HepG2 (cell line): Measurements from ENCODE around the gene SRR. TPM values are rescaled to one million over a fixed set of nuclear protein-coding genes. Genes with fewer than 3 reads are reported as not detected.

Source experiments
- ETV5 ChIP-seq: IDR thresholded peaks from 2 replicates; pipeline ENCODE4 v1.6.1; 2018; ENCODE audit warnings: missing biosample characterization, missing genetic modification reagents, inconsistent platforms, borderline replicate concordance
- FLYWCH1 ChIP-seq: sonication (generic); formaldehyde crosslinking; IDR thresholded peaks from 2 replicates; pipeline ENCODE4 v1.8.1; 2023; ENCODE audit warnings: mild to moderate bottlenecking, missing genetic modification reagents
- FOXK1 ChIP-seq: sonication (generic); formaldehyde crosslinking; IDR thresholded peaks from 2 replicates; pipeline ENCODE4 v1.4.0; 2020; ENCODE audit warnings: low read depth, missing genetic modification reagents, borderline replicate concordance
- GATA4 ChIP-seq: sonication (generic); IDR thresholded peaks from 2 replicates; pipeline ENCODE4 v1.6.1; 2016; ENCODE audit warnings: antibody characterized with exemption, low read depth, borderline replicate concordance
- GPN1 ChIP-seq: sonication (generic); formaldehyde crosslinking; IDR thresholded peaks from 2 replicates; pipeline ENCODE4 v1.5.1; 2020; ENCODE audit warnings: missing genetic modification reagents, borderline replicate concordance
- HDAC2 ChIP-seq: sonication (generic); formaldehyde crosslinking; IDR thresholded peaks from 2 replicates; pipeline ENCODE4 v1.4.0; 2020; ENCODE audit warnings: missing genetic modification reagents
- IKZF5 ChIP-seq: IDR thresholded peaks from 2 replicates; pipeline ENCODE4 v1.6.1; 2018; ENCODE audit warnings: missing genetic modification reagents, mild to moderate bottlenecking, missing compliant biosample characterization
- KDM6A ChIP-seq: IDR thresholded peaks from 2 replicates; pipeline ENCODE4 v1.6.1; 2016; ENCODE audit warnings: low read depth
- KLF11 ChIP-seq: IDR thresholded peaks from 2 replicates; pipeline ENCODE4 v1.6.1; 2016; ENCODE audit warnings: missing compliant biosample characterization
- KLF6 ChIP-seq: IDR thresholded peaks from 2 replicates; pipeline ENCODE4 v1.8.0; 2016; ENCODE audit warnings: missing biosample characterization, missing genetic modification reagents
- MIER2 ChIP-seq: IDR thresholded peaks from 2 replicates; pipeline ENCODE4 v1.6.1; 2016; ENCODE audit warnings: missing biosample characterization, missing genetic modification reagents
- MXD4 ChIP-seq: IDR thresholded peaks from 2 replicates; pipeline ENCODE4 v1.6.1; 2016; ENCODE audit warnings: mild to moderate bottlenecking, missing biosample characterization, missing genetic modification reagents
- SRSF1 ChIP-seq: fragments of 200-400 bp; formaldehyde crosslinking; optimal IDR thresholded peaks from 2 replicates; pipeline ENCODE3; 2017; ENCODE audit warnings: mild to moderate bottlenecking, low read depth, low read length, moderate library complexity
- TARDBP ChIP-seq: sonication (generic); formaldehyde crosslinking; IDR thresholded peaks from 2 replicates; pipeline ENCODE4 v1.8.0; 2022; ENCODE audit warnings: mild to moderate bottlenecking, missing genetic modification reagents
- THAP9 ChIP-seq: sonication (generic); formaldehyde crosslinking; IDR thresholded peaks from 2 replicates; pipeline ENCODE4; 2020; ENCODE audit warnings: missing genetic modification reagents, mild to moderate bottlenecking, borderline replicate concordance
- ZBTB43 ChIP-seq: sonication (generic); formaldehyde crosslinking; conservative IDR thresholded peaks from 2 replicates; pipeline ENCODE4 v1.4.0; 2020; ENCODE audit warnings: missing genetic modification reagents
- ZBTB8A ChIP-seq: sonication (generic); formaldehyde crosslinking; IDR thresholded peaks from 2 replicates; pipeline ENCODE4 v1.4.0; 2020; ENCODE audit warnings: mild to moderate bottlenecking, low read depth, missing genetic modification reagents, borderline replicate concordance
- ZKSCAN1 ChIP-seq: fragments of 150-350 bp; IDR thresholded peaks from 2 replicates; pipeline ENCODE4 v1.6.1; 2014; ENCODE audit warnings: low read length
- ZNF567 ChIP-seq: sonication (generic); formaldehyde crosslinking; IDR thresholded peaks from 2 replicates; pipeline ENCODE4 v1.8.1; 2023; ENCODE audit warnings: mild to moderate bottlenecking, missing genetic modification reagents, borderline replicate concordance
- ZNF605 ChIP-seq: sonication (generic); formaldehyde crosslinking; IDR thresholded peaks from 2 replicates; pipeline ENCODE4 v1.8.0; 2022; ENCODE audit warnings: mild to moderate bottlenecking, missing genetic modification reagents
- ZNF746 ChIP-seq: sonication (generic); formaldehyde crosslinking; IDR thresholded peaks from 2 replicates; pipeline ENCODE4 v1.8.0; 2022; ENCODE audit warnings: mild to moderate bottlenecking, missing genetic modification reagents
- ZSCAN22 ChIP-seq: sonication (generic); formaldehyde crosslinking; IDR thresholded peaks from 2 replicates; pipeline ENCODE4 v1.4.0; 2020; ENCODE audit warnings: mild to moderate bottlenecking, missing genetic modification reagents
- polyA plus RNA-seq, 8 experiments: library from polyadenylated mRNA; depleted of rRNA in 3 of 8; stranded (reverse) in 7 of 8; unstranded in 1 of 8; fragments of >200 nt; fragmentation: Illumina TruSeq in 4 of 8; extraction: Trizol in 4 of 8; gene quantifications; 2 replicates each; pipeline versions ENCODE4 v1.2.1 to v1.2.3, GENCODE V29; 2011 to 2016; ENCODE audit warnings: low read depth in 4 of 8, missing spikeins in 1 of 8, mixed read lengths in 1 of 8; ENCODE audit not compliant: insufficient read depth in 1 of 8
- total RNA-seq, 5 experiments: library from RNA; depleted of rRNA; stranded (reverse); fragments of >200 nt; fragmentation: Illumina TruSeq; extraction: Trizol; gene quantifications; 2 replicates each; pipeline ENCODE4 v1.2.3, GENCODE V29; 2016; ENCODE audit warnings: low read depth in 1 of 5
- TF ChIP-seq, protein P1 (sequence below): sonication (generic); formaldehyde crosslinking; IDR thresholded peaks from 2 replicates; pipeline ENCODE4 v1.5.0; 2020; ENCODE audit warnings: missing genetic modification reagents
- TF ChIP-seq, protein P2 (sequence below): sonication (generic); formaldehyde crosslinking; IDR thresholded peaks from 2 replicates; pipeline ENCODE4 v1.4.0; 2020; ENCODE audit warnings: missing genetic modification reagents

SRR gene
- total and polyA plus RNA-seq, 2 of the 13 experiments (the other 11 are each of a cell fraction or from before 2014, with no cell fraction given) = 3.6 to 7.8 TPM

GRCh38 chr17:2336215-2336851 is 32.6 kb downstream of the SRR start, which contains the start of gene TSR1 (continued):
- TF ChIP-seq ZBTB8A (CRISPR knock-in tag) (no peak), ZNF746 (CRISPR knock-in tag) (0 out of 2 replicates have a peak, but pooled peaks have one; percentile 67), ZSCAN22 (CRISPR knock-in tag) (0 out of 2 replicates have a peak, but pooled peaks have one; percentile 39), ZNF567 (CRISPR knock-in tag) (peak; percentile 58; the same call in 1 of the 2 replicates), FLYWCH1 (CRISPR knock-in tag) (no peak), ETV5 (peak; percentile 64; the same call in 1 of the 2 replicates), GATA4 (peak; percentile 71; the same call in 1 of the 2 replicates), IKZF5 (CRISPR knock-in tag) (peak; percentile 79), MIER2 (CRISPR knock-in tag) (no peak; the same call in 1 of the 2 replicates), KLF6 (CRISPR knock-in tag) (peak; percentile 77; the same call in 1 of the 2 replicates), ZKSCAN1 (0 out of 2 replicates have a peak, but pooled peaks have one; percentile 9), ZNF605 (CRISPR knock-in tag) (peak; percentile 82), THAP9 (peak; percentile 93; the same call in 1 of the 2 replicates), SRSF1 (no peak), KLF11 (CRISPR knock-in tag) (peak; percentile 53; the same call in 1 of the 2 replicates), MXD4 (CRISPR knock-in tag) (peak; percentile 93), HDAC2 (CRISPR knock-in tag) (peak; percentile 74; the same call in 1 of the 2 replicates), ZBTB43 (peak; percentile 64; the same call in 1 of the 2 replicates), FOXK1 (CRISPR knock-in tag) (peak; percentile 21; the same call in 1 of the 2 replicates), TARDBP (CRISPR knock-in tag) (peak; percentile 77), GPN1 (no peak), KDM6A (CRISPR knock-in tag) (no peak)
- TF ChIP-seq, protein P1, sequence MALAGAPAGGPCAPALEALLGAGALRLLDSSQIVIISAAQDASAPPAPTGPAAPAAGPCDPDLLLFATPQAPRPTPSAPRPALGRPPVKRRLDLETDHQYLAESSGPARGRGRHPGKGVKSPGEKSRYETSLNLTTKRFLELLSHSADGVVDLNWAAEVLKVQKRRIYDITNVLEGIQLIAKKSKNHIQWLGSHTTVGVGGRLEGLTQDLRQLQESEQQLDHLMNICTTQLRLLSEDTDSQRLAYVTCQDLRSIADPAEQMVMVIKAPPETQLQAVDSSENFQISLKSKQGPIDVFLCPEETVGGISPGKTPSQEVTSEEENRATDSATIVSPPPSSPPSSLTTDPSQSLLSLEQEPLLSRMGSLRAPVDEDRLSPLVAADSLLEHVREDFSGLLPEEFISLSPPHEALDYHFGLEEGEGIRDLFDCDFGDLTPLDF = peak; percentile 90
- TF ChIP-seq, protein P2, sequence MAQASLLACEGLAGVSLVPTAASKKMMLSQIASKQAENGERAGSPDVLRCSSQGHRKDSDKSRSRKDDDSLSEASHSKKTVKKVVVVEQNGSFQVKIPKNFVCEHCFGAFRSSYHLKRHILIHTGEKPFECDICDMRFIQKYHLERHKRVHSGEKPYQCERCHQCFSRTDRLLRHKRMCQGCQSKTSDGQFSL (CRISPR knock-in tag) = 0 out of 2 replicates have a peak, but pooled peaks have one; percentile 18
